ENCODE results near the gene PRPF38B. TPM values are rescaled to one million over a fixed set of nuclear protein-coding genes. Genes with fewer than 3 reads are reported as not detected.
A peak's percentile ranks its signal among the peaks of the same experiment; 100 is the strongest.
"Not testable (repeated sequence)": the region's sequence is repeated elsewhere in the genome, so short reads cannot be mapped to it uniquely, and the experiment has no call there.

The PRPF38B gene
- total RNA-seq, 2 experiments from 2014 or later = 114 to 120 TPM

DNA sequence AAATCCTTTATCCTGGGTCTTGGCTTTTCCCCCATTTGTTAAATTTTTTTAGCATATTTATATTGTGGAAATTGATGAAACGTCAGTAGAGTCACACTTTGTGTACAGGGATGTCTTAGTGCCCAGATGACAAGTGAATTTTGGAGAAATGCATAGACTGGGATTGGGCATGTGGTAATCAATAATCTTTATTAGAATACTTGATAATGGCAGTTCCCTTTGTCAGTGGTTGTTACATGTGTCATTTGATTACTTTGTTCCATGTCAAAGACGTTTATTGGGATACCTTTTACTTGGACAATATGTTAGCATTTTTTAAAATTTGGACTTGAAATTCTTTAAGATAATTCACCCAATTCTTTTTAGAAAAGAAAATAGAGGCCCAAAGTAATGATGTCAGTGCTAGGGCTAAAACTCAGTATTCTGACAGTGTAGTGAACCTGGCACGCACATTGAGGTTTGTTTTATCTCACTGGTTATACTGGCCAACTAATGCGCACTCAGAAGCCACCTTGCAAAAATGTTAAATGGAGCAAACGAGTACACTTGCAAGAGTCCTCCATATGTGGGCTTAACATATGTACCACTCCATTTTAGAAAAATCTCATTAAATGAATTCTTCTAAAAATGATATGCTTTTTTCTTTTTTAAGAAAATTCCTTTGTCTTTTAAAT lies 9.2 kb downstream of the PRPF38B start:
- Histone ChIP-seq H3K27ac (ENCODE audit: low read depth in 1 of 2, low read length in 2 of 2) (no peak overlapping the region), H3K4me3 (ENCODE audit: low read length) (no peak overlapping the region), H3K36me3 (ENCODE audit: insufficient read depth, low read length) (peaks cover 60% of the 10 kb centered on the region), H3K9me3 (ENCODE audit: control insufficient read depth in 1 of 2, insufficient read depth in 1 of 2, low read length in 2 of 2) (no peaks in the 10 kb centered on the region), H3K27me3 (ENCODE audit: control insufficient read depth in 1 of 2, insufficient read depth in 2 of 2, low read length in 2 of 2) (no peaks in the 10 kb centered on the region), H3K4me1 (ENCODE audit: insufficient read depth, low read length) (peaks cover 46% of the 10 kb centered on the region)
- ChIA-PET CTCF (interaction anchor here (1.5 kb wide), 1 partner anchor 9 kb away, joined by 4 read pairs; no protein-coding TSS in a partner anchor), POLR2A (interaction anchor here (0.7 to 9.7 kb wide), 3 partner anchors 8 to 40 kb away, joined by 3 to 160 read pairs (median 3); partner anchors contain the start of genes HENMT1 and PRPF38B)
- ATAC-seq (ENCODE audit: poor library complexity) (no peak), DNase-seq (peak in 1 of 14 experiments; percentile 45)
- TF ChIP-seq, protein P1, sequence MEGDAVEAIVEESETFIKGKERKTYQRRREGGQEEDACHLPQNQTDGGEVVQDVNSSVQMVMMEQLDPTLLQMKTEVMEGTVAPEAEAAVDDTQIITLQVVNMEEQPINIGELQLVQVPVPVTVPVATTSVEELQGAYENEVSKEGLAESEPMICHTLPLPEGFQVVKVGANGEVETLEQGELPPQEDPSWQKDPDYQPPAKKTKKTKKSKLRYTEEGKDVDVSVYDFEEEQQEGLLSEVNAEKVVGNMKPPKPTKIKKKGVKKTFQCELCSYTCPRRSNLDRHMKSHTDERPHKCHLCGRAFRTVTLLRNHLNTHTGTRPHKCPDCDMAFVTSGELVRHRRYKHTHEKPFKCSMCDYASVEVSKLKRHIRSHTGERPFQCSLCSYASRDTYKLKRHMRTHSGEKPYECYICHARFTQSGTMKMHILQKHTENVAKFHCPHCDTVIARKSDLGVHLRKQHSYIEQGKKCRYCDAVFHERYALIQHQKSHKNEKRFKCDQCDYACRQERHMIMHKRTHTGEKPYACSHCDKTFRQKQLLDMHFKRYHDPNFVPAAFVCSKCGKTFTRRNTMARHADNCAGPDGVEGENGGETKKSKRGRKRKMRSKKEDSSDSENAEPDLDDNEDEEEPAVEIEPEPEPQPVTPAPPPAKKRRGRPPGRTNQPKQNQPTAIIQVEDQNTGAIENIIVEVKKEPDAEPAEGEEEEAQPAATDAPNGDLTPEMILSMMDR (IDR thresholded peaks at IDR 0.05) = no peak
- Mint-ChIP-seq H3K4me3 (peak overlapping the region; percentile 42), H3K9me3 (no peaks in the 10 kb centered on the region), H3K36me3 (ENCODE audit: low read depth) (peaks cover 70% of the 10 kb centered on the region), H3K27me3 (no peaks in the 10 kb centered on the region), H3K27ac (peak overlapping the region; percentile 97), H3K4me1 (ENCODE audit: low read depth) (peaks cover 80% of the 10 kb centered on the region)
- intact Hi-C loops (cut with DNase I, micrococcal nuclease) = no loop called here

DNA sequence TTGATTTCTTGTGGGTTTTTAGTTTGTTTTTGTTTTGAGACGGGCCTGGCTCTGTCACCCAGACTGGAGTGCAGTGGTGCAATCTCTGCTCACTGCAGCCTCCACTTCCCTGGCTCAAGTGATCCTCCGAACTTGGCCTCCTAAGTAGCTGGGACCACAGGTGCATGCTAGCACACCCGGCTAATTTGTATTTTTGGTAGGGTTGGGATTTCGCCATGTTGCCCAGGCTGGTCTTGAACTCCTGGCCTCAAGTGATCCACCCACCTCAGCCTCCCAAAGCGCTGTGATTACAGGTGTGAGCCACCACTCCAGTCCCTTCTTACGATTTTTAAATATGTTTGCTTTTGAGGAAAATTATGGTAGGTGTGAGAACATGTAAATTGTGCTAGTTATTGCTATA lies 10.0 kb downstream of the PRPF38B start:
- ChIA-PET POLR2A (interaction anchor here (0.6 to 9.7 kb wide), 6 partner anchors 9 to 57 kb away, joined by 3 to 160 read pairs (median 4); partner anchors contain the start of genes HENMT1, PRPF38B and STXBP3), CTCF (interaction anchor here (1.5 kb wide), 1 partner anchor 9 kb away, joined by 4 read pairs; no protein-coding TSS in a partner anchor)
- intact Hi-C loops (cut with DNase I, micrococcal nuclease) = loop anchor here in 1 of 2 experiments (2.0 kb wide), 1 partner anchor 45 kb away; the partner anchor contains the start of gene STXBP3
- ATAC-seq (ENCODE audit: poor library complexity); H3K9me3 ChIP-seq (ENCODE audit: control insufficient read depth in 1 of 2, insufficient read depth in 1 of 2, low read length in 2 of 2); H3K9me3 Mint-ChIP-seq; H3K4me3 Mint-ChIP-seq; H3K4me3 ChIP-seq (ENCODE audit: low read length); H3K27me3 ChIP-seq (ENCODE audit: control insufficient read depth in 1 of 2, insufficient read depth in 2 of 2, low read length in 2 of 2); H3K27me3 Mint-ChIP-seq; DNase-seq: not testable (repeated sequence)
- Mint-ChIP-seq H3K4me1 (ENCODE audit: low read depth) (peaks cover 77% of the 10 kb centered on the region), H3K27ac (peak overlapping the region; percentile 97), H3K36me3 (ENCODE audit: low read depth) (peaks cover 62% of the 10 kb centered on the region)
- peak overlapping the region in 1 of 2 donors; percentile 5 for H3K27ac ChIP-seq (ENCODE audit: low read depth in 1 of 2, low read length in 2 of 2)
- H3K36me3 ChIP-seq (ENCODE audit: insufficient read depth, low read length) = peaks cover 52% of the 10 kb centered on the region
- H3K4me1 ChIP-seq (ENCODE audit: insufficient read depth, low read length) = peaks cover 44% of the 10 kb centered on the region

DNA sequence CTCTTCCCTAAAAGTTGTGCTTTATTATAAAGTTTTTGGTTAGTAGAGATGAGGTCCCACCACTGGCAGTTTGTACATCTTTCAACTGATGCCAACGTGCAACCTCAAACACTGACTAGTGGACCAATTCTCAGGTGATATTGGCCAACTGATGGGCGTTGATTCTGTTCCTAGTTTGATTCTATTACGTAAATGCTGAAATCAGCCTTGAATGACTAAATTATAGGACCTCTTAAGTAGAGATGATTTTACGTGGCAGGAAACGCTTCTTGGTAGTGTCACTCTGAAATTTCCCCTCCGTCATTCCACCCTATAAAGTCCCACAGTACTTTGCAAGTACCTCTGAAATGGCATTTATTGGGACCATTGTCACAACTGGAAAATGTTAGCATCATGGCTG lies 11.8 kb downstream of the PRPF38B start:
- Mint-ChIP-seq H3K27me3 (no peaks in the 10 kb centered on the region), H3K4me3 (peak overlapping the region; percentile 75)

More for the DNA sequence above, 11.8 kb downstream of the PRPF38B start:
- H3K27me3 ChIP-seq (ENCODE audit: control insufficient read depth in 1 of 2, insufficient read depth in 2 of 2, low read length in 2 of 2) = no peaks in the 10 kb centered on the region
- peaks cover 44% of the 10 kb centered on the region for H3K36me3 Mint-ChIP-seq (ENCODE audit: low read depth)
- H3K9me3 ChIP-seq (ENCODE audit: control insufficient read depth in 1 of 2, insufficient read depth in 1 of 2, low read length in 2 of 2) = no peaks in the 10 kb centered on the region
- ATAC-seq (ENCODE audit: poor library complexity) = peak; percentile 70
- H3K4me3 ChIP-seq (ENCODE audit: low read length) = peak overlapping the region; percentile 14
- peak in 5 of 14 experiments; percentile 20 to 83 (median 74) for DNase-seq
- peaks cover 43% of the 10 kb centered on the region for H3K4me1 ChIP-seq (ENCODE audit: insufficient read depth, low read length)
- intact Hi-C loops (cut with DNase I, micrococcal nuclease) = loop anchor here in 1 of 2 experiments (1.0 to 2.0 kb wide), 2 partner anchors 12 to 43 kb away; partner anchors contain the start of genes PRPF38B and STXBP3
- H3K9me3 Mint-ChIP-seq = no peaks in the 10 kb centered on the region
- peaks cover 34% of the 10 kb centered on the region for H3K36me3 ChIP-seq (ENCODE audit: insufficient read depth, low read length)
- H3K27ac ChIP-seq (ENCODE audit: low read depth in 1 of 2, low read length in 2 of 2) = peak overlapping the region; percentile 49 to 82
- H3K27ac Mint-ChIP-seq = peak overlapping the region; percentile 97
- CTCF ChIA-PET = interaction anchor here (0.9 to 1.8 kb wide), 3 partner anchors 11 to 144 kb away, joined by 3 to 8 read pairs (median 6); partner anchors contain the start of genes EEIG2 and PRPF38B
- TF ChIP-seq, protein P1 (IDR thresholded peaks at IDR 0.05) = no peak
- H3K4me1 Mint-ChIP-seq (ENCODE audit: low read depth) = peaks cover 63% of the 10 kb centered on the region
- POLR2A ChIA-PET = interaction anchor here (0.6 to 9.7 kb wide), 7 partner anchors 11 to 671 kb away, joined by 3 to 160 read pairs (median 5); partner anchors contain the start of genes EEIG2, HENMT1 and PRPF38B
